ENCODE results near the gene FHOD3.

FHOD3 gene

DNA sequence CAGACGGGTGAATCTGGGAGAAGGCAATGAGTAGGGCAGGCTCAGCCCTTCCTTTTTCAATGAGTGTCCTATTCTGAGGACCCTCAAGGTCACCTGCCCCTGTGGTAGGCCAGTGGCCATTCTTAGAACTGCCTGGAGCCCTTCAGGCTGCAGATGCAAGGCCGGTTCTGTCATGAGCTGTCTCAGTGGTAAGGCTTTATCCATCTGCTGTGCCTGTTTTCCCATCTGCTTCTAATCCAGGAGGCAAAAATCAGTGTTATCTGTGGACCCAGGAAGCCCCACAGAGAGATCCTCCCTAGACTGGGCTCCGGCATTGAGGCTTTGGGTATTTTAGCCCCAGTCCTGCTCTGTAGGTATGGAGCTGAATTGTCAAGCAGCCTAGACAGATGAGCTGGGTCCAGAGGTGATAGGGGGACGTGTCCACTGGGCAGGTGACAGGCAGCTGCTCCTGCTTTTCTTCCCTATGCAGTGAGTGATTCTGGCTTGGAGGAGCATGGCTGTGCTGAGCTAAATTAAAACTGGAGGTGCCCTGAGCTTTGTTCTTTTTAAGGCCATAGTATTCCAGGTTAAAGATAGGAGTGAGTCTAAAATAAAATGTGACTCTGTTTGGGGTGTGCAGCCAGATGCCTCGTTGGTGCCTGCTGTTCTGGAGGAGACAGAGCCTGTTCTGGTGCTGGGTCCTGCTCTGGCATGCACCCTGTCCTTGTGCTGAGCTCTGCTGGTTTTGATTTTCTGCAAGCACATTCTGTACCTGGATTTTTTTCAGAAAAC, 92.5 kb downstream of the FHOD3 start:
- CTCF ChIA-PET, result no interaction called here
- WGBS (ENCODE audit: insufficient coverage), result 88% methylated on average over 5 of the region's 5 CpGs

DNA sequence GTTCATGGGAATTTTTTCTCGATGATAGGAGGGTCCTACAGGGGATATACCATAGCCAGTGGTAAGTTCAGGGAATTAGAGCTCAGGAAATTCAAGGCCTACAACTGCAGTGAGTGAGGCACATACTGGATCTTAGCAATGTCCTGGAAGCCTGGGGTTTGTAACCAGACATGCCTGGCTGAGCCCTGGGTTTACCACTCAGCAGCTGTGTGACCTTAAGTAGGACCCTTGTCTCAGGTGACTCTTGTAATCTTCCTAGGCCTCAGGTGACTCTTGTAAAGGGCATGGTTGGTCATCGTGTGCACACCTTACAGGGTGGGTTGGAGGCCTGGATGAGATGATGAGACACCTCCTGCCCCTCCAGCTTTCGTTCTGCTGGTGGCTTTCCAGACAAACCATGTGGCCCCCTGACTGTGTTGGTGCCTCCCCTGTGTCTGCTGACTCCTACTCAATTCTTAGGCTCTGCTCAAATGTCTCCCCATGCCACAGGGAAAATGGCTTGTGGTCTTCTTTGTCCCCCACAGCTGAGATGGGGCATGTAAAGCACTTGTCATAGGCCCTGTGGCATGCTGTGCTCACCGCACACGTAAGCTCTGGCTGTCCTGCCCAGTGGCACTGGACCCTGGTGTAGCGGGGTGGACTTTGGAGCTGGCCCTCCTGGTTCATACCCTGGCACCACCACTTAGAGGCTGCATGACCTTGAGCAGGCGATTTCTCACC, 94.1 kb downstream of the FHOD3 start:
- ChIA-PET CTCF (interaction anchor here (1.1 kb wide), 1 partner anchor 11 kb away, joined by 3 read pairs; no protein-coding TSS in a partner anchor), POLR2A (no interaction called here)
- Histone ChIP-seq H3K4me3 (ENCODE audit: control insufficient read depth in 1 of 7, extremely low read depth in 1 of 7, insufficient read depth in 4 of 7, low read depth in 2 of 7, low read length in 6 of 7) (no peak overlapping the region), H3K4me1 (ENCODE audit: control extremely low read depth in 1 of 4, control insufficient read depth in 4 of 4, insufficient read depth in 4 of 4, low read length in 3 of 4) (no peaks in the 10 kb centered on the region), H3K27me3 (replicated peaks in 2 of 5; ENCODE audit: control insufficient read depth in 4 of 5, insufficient read depth in 5 of 5, low read length in 4 of 5) (peaks cover 0 to 49% (median 15%) of the 10 kb centered on the region in 5 experiments), H3K9me3 (ENCODE audit: control extremely low read depth in 1 of 5, control insufficient read depth in 4 of 5, insufficient read depth in 2 of 5, low read depth in 1 of 5, low read length in 4 of 5) (peaks cover 0 to 18% (median 0%) of the 10 kb centered on the region in 5 experiments), H3K36me3 (ENCODE audit: control insufficient read depth in 4 of 4, insufficient read depth in 4 of 4, low read length in 3 of 4) (no peaks in the 10 kb centered on the region), H3K27ac (ENCODE audit: insufficient read depth in 1 of 2, low read depth in 1 of 2, low read length in 2 of 2, poor library complexity in 1 of 2, severe bottlenecking in 2 of 2) (no peak overlapping the region)
- no peak for DNase-seq
- 97% methylated on average over 6 of the region's 7 CpGs for WGBS (ENCODE audit: insufficient coverage)

More for the DNA sequence above, 92.5 kb downstream of the FHOD3 start:
- no peak overlapping the region for H3K4me3 ChIP-seq (ENCODE audit: control insufficient read depth in 1 of 7, extremely low read depth in 1 of 7, insufficient read depth in 4 of 7, low read depth in 2 of 7, low read length in 6 of 7)
- peaks cover 0 to 60% (median 15%) of the 10 kb centered on the region in 5 experiments for H3K27me3 ChIP-seq (replicated peaks in 2 of 5; ENCODE audit: control insufficient read depth in 4 of 5, insufficient read depth in 5 of 5, low read length in 4 of 5)
- H3K9me3 ChIP-seq (ENCODE audit: control extremely low read depth in 1 of 5, control insufficient read depth in 4 of 5, insufficient read depth in 2 of 5, low read depth in 1 of 5, low read length in 4 of 5), result peaks cover 0 to 12% (median 0%) of the 10 kb centered on the region in 5 experiments
- H3K36me3 ChIP-seq (ENCODE audit: control insufficient read depth in 4 of 4, insufficient read depth in 4 of 4, low read length in 3 of 4), result no peaks in the 10 kb centered on the region
- POLR2A ChIA-PET, result no interaction called here
- no peak for DNase-seq
- H3K4me1 ChIP-seq (ENCODE audit: control extremely low read depth in 1 of 4, control insufficient read depth in 4 of 4, insufficient read depth in 4 of 4, low read length in 3 of 4), result no peaks in the 10 kb centered on the region
- H3K27ac ChIP-seq (ENCODE audit: insufficient read depth in 1 of 2, low read depth in 1 of 2, low read length in 2 of 2, poor library complexity in 1 of 2, severe bottlenecking in 2 of 2), result no peak overlapping the region

DNA sequence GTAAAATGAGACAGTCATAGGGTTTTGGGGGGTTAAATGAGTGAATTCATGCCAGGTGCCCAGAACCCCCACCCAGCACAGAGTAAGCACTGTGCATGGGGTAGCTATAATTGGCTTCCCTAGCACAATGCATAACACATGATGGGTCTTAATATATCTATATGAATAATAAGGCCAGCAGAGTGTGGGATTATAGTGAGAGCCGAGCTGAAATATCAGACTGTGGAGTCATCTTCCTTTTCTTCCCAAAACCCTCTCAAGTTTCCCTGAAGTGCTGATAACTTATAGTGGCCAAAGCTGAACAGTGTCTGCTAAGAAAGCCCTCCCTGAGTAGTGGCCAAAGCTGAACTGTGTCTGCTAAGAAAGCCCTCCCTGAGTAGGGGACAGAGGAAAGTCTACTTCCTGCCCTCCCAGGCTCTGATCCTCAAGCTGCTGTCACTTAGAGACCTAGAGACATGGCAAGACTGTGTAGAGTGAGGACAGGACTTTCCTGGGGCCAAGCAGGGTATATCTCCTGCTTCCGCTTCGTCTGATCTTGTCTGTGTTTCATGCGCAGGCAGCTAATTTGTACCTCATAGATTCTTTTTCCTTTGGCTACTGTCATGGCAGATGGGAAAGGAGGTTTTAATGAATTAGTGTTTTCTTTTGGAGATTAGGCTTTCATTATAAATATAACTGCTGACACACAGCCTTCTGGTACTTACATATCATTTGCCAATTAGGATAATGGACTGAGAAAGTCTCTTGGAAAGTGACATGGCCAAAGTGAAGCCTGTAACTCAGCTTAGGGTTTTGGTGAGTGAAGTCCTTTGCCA, 94.9 kb downstream of the FHOD3 start:
- H3K27ac ChIP-seq (ENCODE audit: insufficient read depth in 1 of 2, low read depth in 1 of 2, low read length in 2 of 2, poor library complexity in 1 of 2, severe bottlenecking in 2 of 2), result no peak overlapping the region
- ChIA-PET POLR2A (interaction anchor here (0.6 kb wide), 1 partner anchor 238 kb away, joined by 3 read pairs; no protein-coding TSS in a partner anchor), CTCF (interaction anchor here (1.1 kb wide), 1 partner anchor 10 kb away, joined by 3 read pairs; no protein-coding TSS in a partner anchor)
- 92% methylated on average over 4 of the region's 4 CpGs for WGBS (ENCODE audit: insufficient coverage)
- no peaks in the 10 kb centered on the region for H3K4me1 ChIP-seq (ENCODE audit: control extremely low read depth in 1 of 4, control insufficient read depth in 4 of 4, insufficient read depth in 4 of 4, low read length in 3 of 4)
- no peak for DNase-seq
- peaks cover 0 to 24% (median 1%) of the 10 kb centered on the region in 5 experiments for H3K9me3 ChIP-seq (ENCODE audit: control extremely low read depth in 1 of 5, control insufficient read depth in 4 of 5, insufficient read depth in 2 of 5, low read depth in 1 of 5, low read length in 4 of 5)
- H3K36me3 ChIP-seq (ENCODE audit: control insufficient read depth in 4 of 4, insufficient read depth in 4 of 4, low read length in 3 of 4), result no peaks in the 10 kb centered on the region
- peaks cover 0 to 43% (median 15%) of the 10 kb centered on the region in 5 experiments for H3K27me3 ChIP-seq (replicated peaks in 2 of 5; ENCODE audit: control insufficient read depth in 4 of 5, insufficient read depth in 5 of 5, low read length in 4 of 5)
- no peak overlapping the region for H3K4me3 ChIP-seq (ENCODE audit: control insufficient read depth in 1 of 7, extremely low read depth in 1 of 7, insufficient read depth in 4 of 7, low read depth in 2 of 7, low read length in 6 of 7)

DNA sequence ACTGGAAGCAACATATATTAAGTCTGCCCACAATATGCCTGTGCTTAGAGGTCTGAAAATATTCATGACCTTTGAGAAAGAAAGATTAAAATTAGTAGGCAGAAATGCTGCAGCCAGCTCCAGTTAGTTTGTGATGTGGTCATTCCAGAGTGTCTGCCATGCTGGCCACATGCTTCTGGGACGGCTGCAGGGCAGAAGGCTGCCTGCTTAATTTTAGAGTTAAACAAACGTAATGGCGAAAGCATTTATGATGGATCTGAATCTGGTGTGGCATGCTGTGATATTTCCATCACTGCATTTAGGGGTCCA, 95.4 kb downstream of the FHOD3 start:
- no peaks in the 10 kb centered on the region for H3K36me3 ChIP-seq (ENCODE audit: control insufficient read depth in 4 of 4, insufficient read depth in 4 of 4, low read length in 3 of 4)
- no peaks in the 10 kb centered on the region for H3K4me1 ChIP-seq (ENCODE audit: control extremely low read depth in 1 of 4, control insufficient read depth in 4 of 4, insufficient read depth in 4 of 4, low read length in 3 of 4)
- H3K9me3 ChIP-seq (ENCODE audit: control extremely low read depth in 1 of 5, control insufficient read depth in 4 of 5, insufficient read depth in 2 of 5, low read depth in 1 of 5, low read length in 4 of 5), result peaks cover 0 to 24% (median 1%) of the 10 kb centered on the region in 5 experiments
- ChIA-PET CTCF (no interaction called here), POLR2A (interaction anchor here (0.6 kb wide), 1 partner anchor 238 kb away, joined by 3 read pairs; no protein-coding TSS in a partner anchor)
- DNase-seq, result no peak
- WGBS (ENCODE audit: insufficient coverage), result 94% methylated on average over 3 of the region's 3 CpGs
- peaks cover 0 to 38% (median 11%) of the 10 kb centered on the region in 5 experiments for H3K27me3 ChIP-seq (replicated peaks in 2 of 5; ENCODE audit: control insufficient read depth in 4 of 5, insufficient read depth in 5 of 5, low read length in 4 of 5)
- no peak overlapping the region for H3K27ac ChIP-seq (ENCODE audit: insufficient read depth in 1 of 2, low read depth in 1 of 2, low read length in 2 of 2, poor library complexity in 1 of 2, severe bottlenecking in 2 of 2)
- H3K4me3 ChIP-seq (ENCODE audit: control insufficient read depth in 1 of 7, extremely low read depth in 1 of 7, insufficient read depth in 4 of 7, low read depth in 2 of 7, low read length in 6 of 7), result no peak overlapping the region

DNA sequence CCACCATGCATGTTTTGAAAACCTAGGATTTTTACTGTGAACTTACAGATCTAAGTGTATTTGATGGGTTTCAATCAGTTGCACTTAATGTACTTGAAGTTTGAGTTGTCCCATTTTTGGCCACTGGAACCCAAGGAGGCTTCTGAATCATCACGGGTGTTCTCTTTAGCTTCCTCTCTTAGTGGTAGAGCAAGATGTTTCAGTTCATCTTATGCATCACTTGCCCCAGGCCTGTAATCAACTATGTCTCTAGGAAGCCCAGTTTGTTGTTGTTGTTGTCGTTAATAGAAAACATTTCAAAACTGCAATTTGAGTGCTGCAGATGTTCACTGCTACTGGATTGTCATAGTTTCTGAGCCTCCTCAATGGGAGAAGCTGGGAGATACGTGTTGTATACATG, 97.0 kb downstream of the FHOD3 start:
- no peaks in the 10 kb centered on the region for H3K36me3 ChIP-seq (ENCODE audit: control insufficient read depth in 4 of 4, insufficient read depth in 4 of 4, low read length in 3 of 4)
- POLR2A ChIA-PET, result no interaction called here
- no peaks in the 10 kb centered on the region for H3K4me1 ChIP-seq (ENCODE audit: control extremely low read depth in 1 of 4, control insufficient read depth in 4 of 4, insufficient read depth in 4 of 4, low read length in 3 of 4)
- H3K27ac ChIP-seq (ENCODE audit: insufficient read depth in 1 of 2, low read depth in 1 of 2, low read length in 2 of 2, poor library complexity in 1 of 2, severe bottlenecking in 2 of 2), result no peak overlapping the region
- DNase-seq, result no peak
- peaks cover 0 to 24% (median 1%) of the 10 kb centered on the region in 5 experiments for H3K9me3 ChIP-seq (ENCODE audit: control extremely low read depth in 1 of 5, control insufficient read depth in 4 of 5, insufficient read depth in 2 of 5, low read depth in 1 of 5, low read length in 4 of 5)
- no peak overlapping the region for H3K4me3 ChIP-seq (ENCODE audit: control insufficient read depth in 1 of 7, extremely low read depth in 1 of 7, insufficient read depth in 4 of 7, low read depth in 2 of 7, low read length in 6 of 7)
- no CpG with 5 or more reads among the region's 3 CpGs for WGBS (ENCODE audit: insufficient coverage)
- CTCF ChIA-PET, result no interaction called here
- H3K27me3 ChIP-seq (replicated peaks in 2 of 5; ENCODE audit: control insufficient read depth in 4 of 5, insufficient read depth in 5 of 5, low read length in 4 of 5), result peaks cover 0 to 25% (median 4%) of the 10 kb centered on the region in 5 experiments

DNA sequence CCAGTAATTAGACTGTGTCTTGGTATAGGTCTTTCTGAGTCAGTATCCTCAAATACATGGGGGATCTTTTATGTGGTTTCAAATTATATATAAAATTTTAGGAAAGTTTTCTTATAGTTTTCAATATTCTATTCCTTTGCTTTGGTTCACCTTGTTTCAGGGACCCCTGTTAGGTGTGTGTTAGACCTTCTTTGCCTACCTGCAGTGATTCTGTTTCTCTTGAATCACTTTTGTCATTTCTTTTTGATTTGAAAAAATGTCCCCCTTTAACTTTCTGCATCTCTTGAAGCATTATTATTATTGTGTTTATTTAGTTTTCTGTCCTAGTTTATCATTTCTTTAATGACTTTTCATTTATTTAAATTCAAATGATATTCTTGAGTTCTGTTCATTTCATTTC, 98.7 kb downstream of the FHOD3 start:
- Histone ChIP-seq H3K9me3 (ENCODE audit: control extremely low read depth in 1 of 5, control insufficient read depth in 4 of 5, insufficient read depth in 2 of 5, low read depth in 1 of 5, low read length in 4 of 5) (peaks cover 0 to 24% (median 1%) of the 10 kb centered on the region in 5 experiments), H3K4me1 (ENCODE audit: control extremely low read depth in 1 of 4, control insufficient read depth in 4 of 4, insufficient read depth in 4 of 4, low read length in 3 of 4) (no peaks in the 10 kb centered on the region), H3K36me3 (ENCODE audit: control insufficient read depth in 4 of 4, insufficient read depth in 4 of 4, low read length in 3 of 4) (no peaks in the 10 kb centered on the region), H3K4me3 (ENCODE audit: control insufficient read depth in 1 of 7, extremely low read depth in 1 of 7, insufficient read depth in 4 of 7, low read depth in 2 of 7, low read length in 6 of 7) (no peak overlapping the region), H3K27ac (ENCODE audit: insufficient read depth in 1 of 2, low read depth in 1 of 2, low read length in 2 of 2, poor library complexity in 1 of 2, severe bottlenecking in 2 of 2) (no peak overlapping the region), H3K27me3 (replicated peaks in 2 of 5; ENCODE audit: control insufficient read depth in 4 of 5, insufficient read depth in 5 of 5, low read length in 4 of 5) (peaks cover 0 to 19% (median 4%) of the 10 kb centered on the region in 5 experiments)
- POLR2A ChIA-PET, result no interaction called here
- peak in 2 of 3 donors; percentile 20 to 21 for DNase-seq
- CTCF ChIA-PET, result no interaction called here

Data from common myeloid progenitor, CD34-positive (primary cell).